GM21723 (cell line): ENCODE measurements around the gene GSTM2.

ENCODE experiments used
- ATAC-seq: cut with Tn5 transposase; IDR thresholded peaks from one replicate; pipeline ENCODE4 v1.9.1; 2021; ENCODE audit warnings: mild to moderate bottlenecking, moderate library complexity; ENCODE audit not compliant: unreplicated experiment

The GSTM2 gene

GRCh38 chr1:109667452-109668122 is at the start of gene GSTM2:
Gene GSTM2, plus strand, starts transcription at chr1:109668057. Its CDS starts 59 bp downstream, at chr1:109668116.
- peak; percentile 99 for ATAC-seq

DNA sequence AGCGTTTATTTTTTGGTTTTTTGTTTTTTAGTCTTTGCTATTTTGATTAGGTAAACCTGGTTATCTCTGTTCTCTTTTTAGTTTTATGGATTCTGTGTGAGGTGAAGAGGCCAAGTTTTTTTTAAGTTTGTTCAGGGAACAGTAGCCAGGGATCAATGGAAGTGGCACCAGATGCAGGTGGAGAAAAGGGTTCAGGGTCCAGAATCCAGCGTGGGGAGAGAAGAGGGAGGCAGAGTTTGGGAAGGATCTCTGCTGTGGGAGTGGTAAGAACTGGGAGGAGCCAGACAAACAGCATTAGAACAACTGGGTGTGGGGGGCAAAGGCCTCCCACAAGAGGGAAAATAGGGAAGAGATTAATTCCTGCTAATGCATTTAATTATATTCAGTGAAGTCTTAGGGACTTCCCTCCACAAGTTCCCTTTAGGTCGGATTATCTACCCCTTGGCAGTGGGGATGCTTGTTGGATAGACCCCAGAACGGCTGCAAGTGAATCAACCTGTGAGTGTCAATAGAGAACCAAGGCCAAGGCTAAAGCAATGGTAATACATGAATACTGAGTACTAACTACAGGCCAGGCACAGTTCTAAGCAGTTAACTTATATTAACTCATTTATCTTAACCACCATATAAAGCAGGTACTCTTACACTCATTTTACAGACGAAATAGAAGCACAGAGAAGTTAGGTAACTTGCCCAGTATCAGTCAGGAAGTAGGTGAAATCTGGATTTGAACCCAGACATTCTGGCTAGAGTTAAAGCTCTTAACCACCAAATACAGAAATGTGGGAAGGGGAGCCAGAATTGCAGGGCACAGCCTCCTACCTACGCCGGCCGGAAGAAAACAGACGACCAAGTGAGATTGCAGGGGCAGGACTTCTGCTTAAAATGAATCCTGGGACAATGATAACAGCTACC is 48.9 kb upstream of the GSTM2 start:
- no peak for ATAC-seq

- ATAC-seq: peak; percentile 49
Measured at GRCh38 chr1:109619576-109620400, 48.1 kb upstream of the GSTM2 start, which contains the start of the genes AMPD2 and GNAT2. Gene AMPD2, plus strand, starts transcription at chr1:109619837. Its CDS starts 1,339 bp downstream, at chr1:109621176. Gene GNAT2, minus strand, starts transcription at chr1:109619616. Its CDS starts 6,746 bp downstream, at chr1:109612870.

- ATAC-seq: peak; percentile 4
Measured at GRCh38 chr1:109620401-109620791, 47.5 kb upstream of the GSTM2 start.

DNA sequence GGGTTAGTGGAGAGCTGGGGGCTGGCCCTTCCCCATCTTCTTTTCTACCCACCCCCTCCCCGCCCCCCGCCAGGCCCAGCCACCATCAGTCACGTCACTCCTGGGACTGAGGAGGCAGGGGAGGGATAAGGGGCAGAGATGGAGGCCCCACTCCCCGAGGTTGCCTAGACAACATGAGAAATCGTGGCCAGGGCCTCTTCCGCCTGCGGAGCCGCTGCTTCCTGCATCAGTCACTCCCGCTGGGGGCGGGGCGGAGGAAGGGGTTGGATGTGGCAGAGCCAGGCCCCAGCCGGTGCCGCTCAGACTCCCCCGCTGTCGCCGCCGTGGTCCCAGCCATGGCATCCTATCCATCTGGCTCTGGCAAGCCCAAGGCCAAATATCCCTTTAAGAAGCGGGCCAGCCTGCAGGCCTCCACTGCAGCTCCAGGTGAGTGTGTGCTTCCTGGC is 47.0 kb upstream of the GSTM2 start:
- peak; percentile 82 for ATAC-seq

DNA sequence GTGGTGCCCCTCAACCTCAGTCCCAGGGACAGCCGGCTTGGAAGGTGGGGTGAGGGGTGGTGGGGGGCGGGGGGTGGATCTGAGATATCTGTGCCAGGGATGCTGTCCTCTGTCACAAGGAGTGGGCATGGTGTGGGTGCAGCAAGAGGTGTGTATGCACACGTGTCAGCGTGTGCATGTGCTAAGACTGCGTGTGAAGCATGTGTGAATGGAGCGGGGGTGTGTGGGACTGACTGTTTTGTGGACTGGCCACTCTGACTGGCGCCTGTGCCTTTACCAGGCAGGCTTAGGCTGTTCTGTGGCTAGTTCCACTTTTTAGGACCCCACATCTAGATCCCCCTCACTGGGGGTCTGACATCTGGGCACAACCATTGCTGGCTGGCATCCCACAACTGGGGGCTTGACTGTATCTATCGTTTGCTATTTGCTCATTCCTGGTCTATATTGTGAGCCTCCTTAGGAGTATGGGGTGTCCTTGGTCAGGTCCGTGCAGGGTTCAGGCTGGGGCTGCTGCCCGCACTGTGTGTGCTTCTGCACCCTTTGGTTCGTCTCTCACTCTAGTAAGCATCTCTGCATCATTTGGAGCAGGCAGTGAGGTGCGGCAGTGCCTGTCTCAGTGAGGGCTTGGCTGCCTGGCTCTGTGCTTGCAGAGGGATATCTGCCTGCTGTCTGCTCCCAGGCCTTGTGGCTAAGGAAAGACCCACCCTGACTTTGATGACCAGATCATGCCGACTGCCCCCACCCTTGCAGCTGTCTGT is 46.3 kb upstream of the GSTM2 start:
- no peak for ATAC-seq

GRCh38 chr1:109622137-109622892 is 45.5 kb upstream of the GSTM2 start:
- ATAC-seq: no peak

GRCh38 chr1:109622895-109623294 is 45.0 kb upstream of the GSTM2 start:
- no peak for ATAC-seq

DNA sequence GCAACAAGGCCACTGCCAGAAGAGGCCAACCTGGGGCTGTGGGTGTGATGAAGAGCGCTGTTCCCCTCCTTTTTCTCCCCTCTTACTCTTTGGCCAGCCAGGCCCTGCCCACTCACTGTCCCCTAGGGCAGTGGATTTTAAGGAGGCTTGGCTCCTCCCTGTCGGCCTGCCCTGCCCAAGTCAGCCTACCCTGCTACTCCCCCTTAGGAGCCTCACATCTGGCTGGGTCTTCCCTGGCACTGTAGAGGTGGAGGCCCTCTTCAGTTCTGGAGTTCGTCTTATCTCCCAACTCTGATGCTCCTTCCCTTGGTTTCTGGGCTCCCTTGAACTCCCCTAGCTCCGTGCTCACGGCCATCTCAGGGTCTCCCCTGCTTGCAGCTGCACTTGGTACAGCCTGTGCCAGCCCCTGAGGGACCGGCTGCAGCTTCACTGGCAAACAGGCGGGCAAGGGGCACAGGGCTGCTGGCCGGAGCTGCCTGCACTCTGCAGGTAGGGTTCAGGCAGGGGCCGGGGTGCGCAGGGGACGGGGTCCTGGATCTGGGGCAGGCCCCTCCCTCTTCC is 44.2 kb upstream of the GSTM2 start:
- no peak for ATAC-seq

DNA sequence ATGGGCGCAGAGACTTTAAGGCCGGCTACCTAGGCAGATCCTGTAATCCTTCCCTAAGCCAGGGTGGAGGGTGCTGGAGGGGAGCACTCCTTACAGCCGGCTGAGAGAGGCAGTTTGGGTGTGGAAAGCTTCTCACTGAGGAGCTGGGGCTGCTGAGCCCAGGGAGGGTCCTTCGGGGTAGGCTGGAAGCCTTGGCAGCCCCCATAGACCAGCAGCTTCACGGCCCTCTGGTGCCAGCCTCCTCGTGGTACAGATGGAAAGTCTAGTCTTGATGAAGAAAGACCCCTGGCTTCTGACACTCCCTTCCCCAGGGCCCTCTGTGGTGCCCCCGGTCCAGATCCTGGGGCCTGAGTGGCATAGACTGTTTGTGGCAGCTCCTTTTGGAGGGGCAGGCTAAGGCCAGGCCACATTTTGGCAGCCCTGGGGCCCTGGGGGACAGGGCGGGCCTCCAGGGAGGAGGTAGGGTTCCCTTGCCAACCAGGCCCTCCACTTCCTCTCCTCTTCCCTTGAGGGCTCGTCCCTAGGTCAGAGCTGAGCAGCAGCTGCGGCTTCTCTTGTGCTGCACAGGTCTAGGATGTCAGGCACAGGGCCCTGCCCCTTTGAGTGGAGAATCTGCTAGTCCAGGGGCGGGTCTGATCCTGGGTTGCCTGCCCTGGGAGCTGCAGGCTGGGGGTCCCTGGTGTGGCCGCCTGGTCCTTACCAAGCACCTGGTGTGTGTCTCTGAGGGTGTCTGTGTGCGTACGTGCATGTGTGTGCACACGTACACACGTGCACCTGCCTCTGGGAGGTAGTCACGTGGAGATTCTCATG is 43.5 kb upstream of the GSTM2 start:
- ATAC-seq: no peak

GRCh38 chr1:109625176-109625575 is 42.7 kb upstream of the GSTM2 start:
- no peak for ATAC-seq

DNA sequence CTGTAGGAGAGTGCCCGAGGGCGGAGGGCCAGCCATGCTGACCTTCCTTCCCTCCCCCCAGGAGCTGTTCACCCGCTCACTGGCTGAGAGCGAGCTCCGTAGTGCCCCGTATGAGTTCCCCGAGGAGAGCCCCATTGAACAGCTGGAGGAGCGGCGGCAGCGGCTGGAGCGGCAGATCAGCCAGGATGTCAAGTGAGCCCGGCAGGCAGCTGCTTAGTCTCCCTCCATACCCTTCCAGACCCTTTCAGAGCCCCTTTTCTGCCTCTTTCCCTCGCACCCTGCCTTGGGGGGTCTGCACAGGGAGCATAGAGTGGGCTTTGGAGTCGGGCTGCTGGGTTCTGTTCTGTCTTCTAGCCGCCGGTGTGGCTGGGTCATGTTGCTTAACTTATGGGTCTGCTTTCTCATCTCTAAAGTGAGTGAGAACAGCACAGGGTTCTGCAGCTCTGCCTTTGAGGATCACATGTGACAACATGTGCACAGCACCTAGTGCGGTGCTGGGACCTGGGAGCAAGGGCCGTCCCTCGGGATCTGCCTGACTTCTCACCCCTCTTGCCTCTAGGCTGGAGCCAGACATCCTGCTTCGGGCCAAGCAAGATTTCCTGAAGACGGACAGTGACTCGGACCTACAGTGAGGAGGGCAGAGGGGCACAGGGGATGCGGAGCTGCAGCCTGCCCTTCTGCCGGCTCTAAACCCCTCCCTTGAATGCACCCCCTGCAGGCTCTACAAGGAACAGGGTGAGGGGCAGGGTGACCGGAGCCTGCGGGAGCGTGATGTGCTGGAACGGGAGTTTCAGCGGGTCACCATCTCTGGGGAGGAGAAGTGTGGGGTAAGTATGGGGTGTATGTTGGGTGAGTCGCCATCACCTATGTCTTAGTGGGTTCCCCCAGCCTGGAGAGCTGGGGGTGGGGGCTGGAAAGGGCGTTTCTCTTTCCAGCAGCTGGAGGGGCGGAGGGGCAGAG is 42.0 kb upstream of the GSTM2 start:
- no peak for ATAC-seq

DNA sequence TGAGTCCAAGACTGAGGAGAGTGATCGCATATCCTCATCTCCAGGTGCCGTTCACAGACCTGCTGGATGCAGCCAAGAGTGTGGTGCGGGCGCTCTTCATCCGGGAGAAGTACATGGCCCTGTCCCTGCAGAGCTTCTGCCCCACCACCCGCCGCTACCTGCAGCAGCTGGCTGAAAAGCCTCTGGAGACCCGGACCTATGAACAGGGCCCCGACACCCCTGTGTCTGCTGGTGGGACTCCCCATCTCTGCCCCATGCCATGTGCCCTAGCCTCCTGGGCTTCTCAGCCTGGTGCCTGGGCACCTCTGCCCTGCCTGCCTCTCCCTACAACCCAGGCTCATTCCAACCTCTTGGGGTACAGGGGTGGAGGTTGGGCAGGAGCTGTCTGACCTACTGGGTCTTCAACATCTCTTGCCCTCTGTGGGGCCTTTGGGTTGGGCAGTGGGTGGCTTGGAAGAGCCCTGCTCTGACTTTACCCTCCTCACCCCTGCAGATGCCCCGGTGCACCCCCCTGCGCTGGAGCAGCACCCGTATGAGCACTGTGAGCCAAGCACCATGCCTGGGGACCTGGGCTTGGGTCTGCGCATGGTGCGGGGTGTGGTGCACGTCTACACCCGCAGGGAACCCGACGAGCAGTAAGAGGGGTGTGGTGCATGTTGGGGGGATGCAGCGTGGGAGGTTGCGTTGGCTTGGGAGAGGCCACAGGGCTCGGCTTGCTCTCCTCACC is 41.0 kb upstream of the GSTM2 start:
- ATAC-seq: no peak

GRCh38 chr1:109627692-109628399 is 40.0 kb upstream of the GSTM2 start:
- ATAC-seq: no peak

DNA sequence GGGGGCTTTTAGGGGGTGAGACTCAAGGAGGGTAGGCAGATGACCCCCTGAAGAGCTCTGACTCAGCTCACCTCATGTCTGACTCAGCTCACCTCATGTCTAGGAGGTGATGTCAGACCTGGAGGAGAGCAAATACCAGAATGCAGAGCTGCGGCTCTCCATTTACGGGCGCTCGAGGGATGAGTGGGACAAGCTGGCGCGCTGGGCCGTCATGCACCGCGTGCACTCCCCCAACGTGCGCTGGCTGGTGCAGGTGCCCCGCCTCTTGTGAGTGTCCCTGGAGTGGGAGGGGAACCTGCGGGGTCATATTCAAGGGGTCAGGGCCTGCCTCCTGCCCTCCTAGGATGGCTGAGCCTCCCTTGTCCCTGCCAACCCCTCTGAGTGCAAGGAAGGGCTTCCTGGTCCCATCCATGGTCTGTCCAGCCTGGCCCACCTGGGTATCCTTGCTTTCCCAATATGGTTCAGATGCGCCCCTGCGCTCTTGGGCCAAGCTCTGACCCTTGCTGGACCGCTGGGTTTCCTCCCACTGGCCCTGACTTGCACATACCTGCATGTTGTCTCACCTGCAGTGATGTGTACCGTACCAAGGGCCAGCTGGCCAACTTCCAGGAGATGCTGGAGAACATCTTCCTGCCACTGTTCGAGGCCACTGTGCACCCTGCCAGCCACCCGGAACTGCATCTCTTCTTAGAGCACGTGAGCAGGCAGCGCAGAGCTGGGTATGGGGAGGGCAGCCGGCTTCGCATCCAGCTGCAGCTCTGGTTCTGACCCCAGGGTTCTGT is 39.1 kb upstream of the GSTM2 start:
- no peak for ATAC-seq
